Duodenal mucosa (tissue), 2 donors: ENCODE measurements around the gene KIR3DL1.
"Not testable (repeated sequence)": the region's sequence is repeated elsewhere in the genome, so short reads cannot be mapped to it uniquely, and the experiment has no call there.

Source experiments
- H3K27ac ChIP-seq: one replicate; pipeline ENCODE4 v1.7.0; 2013; ENCODE audit warnings: low read depth, low read length
- H3K27me3 ChIP-seq, 2 donors: one replicate each; pipeline ENCODE4 v1.7.0; 2013; ENCODE audit warnings: low read length in 2 of 2, control low read depth in 1 of 2; ENCODE audit not compliant: insufficient read depth in 2 of 2, control insufficient read depth in 1 of 2
- H3K36me3 ChIP-seq, 2 donors: one replicate each; pipeline ENCODE4 v1.7.0; 2013; ENCODE audit warnings: low read length in 2 of 2, control low read depth in 1 of 2; ENCODE audit not compliant: insufficient read depth in 2 of 2, control insufficient read depth in 1 of 2
- H3K4me1 ChIP-seq, 2 donors: one replicate each; pipeline ENCODE4 v1.7.0; 2013; ENCODE audit warnings: low read length in 2 of 2, control low read depth in 1 of 2; ENCODE audit not compliant: insufficient read depth in 2 of 2, control insufficient read depth in 1 of 2
- H3K4me3 ChIP-seq, 2 donors: one replicate each; pipeline ENCODE4 v1.7.0; 2013; ENCODE audit warnings: low read length in 2 of 2, low read depth in 1 of 2
- H3K9ac ChIP-seq, 2 donors: one replicate each; pipeline ENCODE4 v1.7.0; 2013; ENCODE audit warnings: low read length in 2 of 2, low read depth in 1 of 2
- H3K9me3 ChIP-seq, 2 donors: one replicate each; pipeline ENCODE4 v1.7.0; 2013; ENCODE audit warnings: low read length in 2 of 2, control low read depth in 1 of 2; ENCODE audit not compliant: control insufficient read depth in 1 of 2

Gene KIR3DL1

DNA sequence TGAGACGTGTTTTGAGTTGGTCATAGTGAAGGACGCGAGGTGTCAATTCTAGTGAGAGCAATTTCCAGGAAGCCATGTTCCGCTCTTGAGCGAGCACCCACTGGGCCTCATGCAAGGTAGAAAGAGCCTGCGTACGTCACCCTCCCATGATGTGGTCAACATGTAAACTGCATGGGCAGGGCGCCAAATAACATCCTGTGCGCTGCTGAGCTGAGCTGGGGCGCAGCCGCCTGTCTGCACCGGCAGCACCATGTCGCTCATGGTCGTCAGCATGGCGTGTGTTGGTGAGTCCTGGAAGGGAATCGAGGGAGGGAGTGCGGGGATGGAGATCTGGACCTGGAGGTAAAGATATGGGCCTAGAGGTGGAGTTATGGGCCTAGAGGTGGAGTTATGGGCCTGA lies at the start of gene KIR3DL1:
Gene KIR3DL1 (plus strand): TSS at position 218 of the 400 bp plus-strand sequence.
- not testable (repeated sequence) for H3K9me3 ChIP-seq, H3K4me3 ChIP-seq, H3K27ac ChIP-seq

DNA sequence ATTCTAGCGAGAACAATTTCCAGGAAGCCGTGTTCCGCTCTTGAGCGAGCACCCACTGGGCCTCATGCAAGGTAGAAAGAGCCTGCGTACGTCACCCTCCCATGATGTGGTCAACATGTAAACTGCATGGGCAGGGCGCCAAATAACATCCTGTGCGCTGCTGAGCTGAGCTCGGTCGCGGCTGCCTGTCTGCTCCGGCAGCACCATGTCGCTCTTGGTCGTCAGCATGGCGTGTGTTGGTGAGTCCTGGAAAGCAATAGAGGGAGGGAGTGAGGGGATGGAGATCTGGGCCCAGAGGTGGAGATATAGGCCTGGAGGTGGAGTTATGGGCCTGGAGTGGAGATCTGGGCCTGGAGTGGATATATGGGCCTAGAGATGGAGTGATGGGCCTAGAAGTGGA lies 46.6 kb upstream of the KIR3DL1 start, which contains the start of gene KIR2DL1:
Gene KIR2DL1 (plus strand): TSS at position 148 of the 400 bp plus-strand sequence. CDS start 58 bp downstream, at position 206.
- not testable (repeated sequence) for H3K27ac ChIP-seq, H3K36me3 ChIP-seq, H3K4me3 ChIP-seq, H3K9me3 ChIP-seq, H3K9ac ChIP-seq, H3K4me1 ChIP-seq, H3K27me3 ChIP-seq

More for the DNA sequence above, at the start of gene KIR3DL1:
- H3K36me3 ChIP-seq, H3K4me1 ChIP-seq, H3K9ac ChIP-seq, H3K27me3 ChIP-seq: not testable (repeated sequence)

DNA sequence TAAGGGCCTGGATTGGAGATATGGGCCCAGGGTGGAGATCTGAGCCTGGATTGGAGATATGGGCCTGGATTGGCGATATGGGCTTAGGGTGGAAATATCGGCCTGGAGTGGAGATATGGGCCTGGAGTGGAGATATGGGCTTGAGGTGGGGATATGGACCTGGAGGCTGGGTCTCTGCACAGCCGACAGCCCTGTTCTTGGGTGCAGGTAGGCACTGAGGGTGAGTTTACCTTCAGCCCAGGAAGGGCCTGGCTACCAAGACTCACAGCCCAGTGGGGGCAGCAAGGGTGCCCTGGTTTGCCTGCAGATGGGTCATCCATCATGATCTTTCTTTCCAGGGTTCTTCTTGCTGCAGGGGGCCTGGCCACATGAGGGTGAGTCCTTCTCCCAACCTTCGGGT lies 45.8 kb upstream of the KIR3DL1 start:
- H3K27me3 ChIP-seq, H3K9me3 ChIP-seq, H3K4me3 ChIP-seq, H3K27ac ChIP-seq, H3K36me3 ChIP-seq, H3K4me1 ChIP-seq, H3K9ac ChIP-seq: not testable (repeated sequence)

DNA sequence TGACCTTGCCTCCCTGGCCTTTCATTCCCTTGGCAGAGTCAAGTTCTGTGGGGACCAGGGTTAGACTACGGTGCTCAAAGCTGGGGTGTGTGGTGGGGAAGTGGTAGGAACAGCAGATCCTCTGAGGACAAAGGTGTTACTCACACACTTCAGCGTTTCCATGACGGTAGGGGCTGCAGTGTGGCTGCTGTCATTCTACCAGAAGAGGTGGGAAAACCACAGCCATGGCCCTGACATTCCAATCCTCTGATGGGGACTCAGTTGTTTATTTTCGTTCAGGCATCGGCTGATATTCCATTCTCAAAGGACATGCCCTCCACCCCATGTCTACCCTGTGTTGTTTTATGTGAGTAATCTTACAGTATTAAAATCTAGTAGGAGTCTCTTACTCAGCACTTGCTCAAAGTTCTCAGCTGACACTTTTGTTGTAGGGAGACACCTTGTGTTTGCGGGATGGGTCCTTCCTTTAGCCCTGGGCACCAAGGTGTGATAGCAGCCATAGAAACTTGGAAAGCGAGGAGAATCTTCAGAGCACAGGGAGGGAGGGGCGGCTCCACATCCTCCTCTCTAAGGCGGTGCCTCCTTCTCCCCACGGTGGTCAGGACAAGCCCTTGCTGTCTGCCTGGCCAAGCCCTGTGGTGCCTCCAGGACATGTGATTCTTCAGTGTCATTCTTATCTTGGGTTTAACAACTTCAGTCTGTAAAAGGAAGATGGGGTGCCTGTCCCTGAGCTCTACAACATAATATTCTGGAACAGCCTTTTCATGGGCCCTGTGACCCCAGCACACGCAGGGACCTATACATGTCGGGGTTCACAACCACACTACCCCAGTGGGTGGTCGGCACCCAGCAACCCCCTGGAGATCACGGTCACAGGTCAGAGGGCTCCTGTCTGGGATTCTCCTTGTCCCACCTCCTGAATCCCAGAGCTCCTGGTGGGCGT lies 45.0 kb upstream of the KIR3DL1 start:
- H3K27me3 ChIP-seq, H3K4me3 ChIP-seq, H3K4me1 ChIP-seq, H3K9ac ChIP-seq, H3K36me3 ChIP-seq, H3K9me3 ChIP-seq, H3K27ac ChIP-seq: not testable (repeated sequence)

DNA sequence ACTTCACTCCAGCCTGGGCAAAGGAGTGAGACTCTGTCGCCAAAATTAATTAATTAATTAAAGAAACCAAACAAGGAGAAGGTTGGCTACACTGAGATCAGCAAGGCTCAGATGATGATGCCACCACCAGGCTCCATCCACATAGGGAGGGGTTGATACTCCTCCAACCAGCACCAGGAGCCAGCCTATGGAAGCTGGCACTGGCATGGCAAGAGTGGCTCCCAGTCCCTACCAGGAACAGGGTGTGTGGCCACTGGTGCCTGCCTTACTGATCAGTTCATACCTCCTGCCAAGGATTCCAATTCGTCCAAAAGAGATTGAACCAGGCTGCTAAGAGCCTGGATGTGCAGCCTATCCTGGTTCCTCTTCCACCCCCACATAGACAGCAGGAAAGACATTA lies 43.6 kb upstream of the KIR3DL1 start:
- H3K9me3 ChIP-seq, H3K36me3 ChIP-seq, H3K27me3 ChIP-seq: not testable (repeated sequence)

DNA sequence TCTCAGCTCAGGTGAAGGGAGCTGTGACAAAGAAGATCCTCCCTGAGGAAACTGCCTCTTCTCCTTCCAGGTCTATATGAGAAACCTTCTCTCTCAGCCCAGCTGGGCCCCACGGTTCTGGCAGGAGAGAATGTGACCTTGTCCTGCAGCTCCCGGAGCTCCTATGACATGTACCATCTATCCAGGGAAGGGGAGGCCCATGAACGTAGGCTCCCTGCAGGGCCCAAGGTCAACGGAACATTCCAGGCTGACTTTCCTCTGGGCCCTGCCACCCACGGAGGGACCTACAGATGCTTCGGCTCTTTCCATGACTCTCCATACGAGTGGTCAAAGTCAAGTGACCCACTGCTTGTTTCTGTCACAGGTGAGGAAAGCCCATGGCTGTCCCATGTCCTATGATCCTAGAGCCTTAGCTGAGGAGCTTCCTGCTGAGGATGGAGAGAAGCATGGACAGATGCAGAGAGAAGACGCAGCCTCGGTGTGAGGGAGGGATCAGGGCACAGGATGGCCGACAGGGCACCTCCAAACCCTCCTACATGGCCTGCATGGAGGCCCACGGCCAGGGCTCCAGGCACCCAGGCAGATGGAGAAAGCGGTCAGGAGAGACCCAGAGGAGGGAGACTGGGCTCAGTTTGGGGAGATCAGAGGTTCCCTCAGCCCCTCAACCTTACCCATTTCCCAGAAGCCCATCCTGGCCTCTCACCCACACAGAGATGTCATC lies 41.0 kb upstream of the KIR3DL1 start:
- H3K9ac ChIP-seq, H3K27me3 ChIP-seq, H3K27ac ChIP-seq, H3K4me3 ChIP-seq, H3K9me3 ChIP-seq, H3K4me1 ChIP-seq, H3K36me3 ChIP-seq: not testable (repeated sequence)

More for the DNA sequence above, 43.6 kb upstream of the KIR3DL1 start:
- H3K4me3 ChIP-seq, H3K4me1 ChIP-seq, H3K9ac ChIP-seq, H3K27ac ChIP-seq: not testable (repeated sequence)

DNA sequence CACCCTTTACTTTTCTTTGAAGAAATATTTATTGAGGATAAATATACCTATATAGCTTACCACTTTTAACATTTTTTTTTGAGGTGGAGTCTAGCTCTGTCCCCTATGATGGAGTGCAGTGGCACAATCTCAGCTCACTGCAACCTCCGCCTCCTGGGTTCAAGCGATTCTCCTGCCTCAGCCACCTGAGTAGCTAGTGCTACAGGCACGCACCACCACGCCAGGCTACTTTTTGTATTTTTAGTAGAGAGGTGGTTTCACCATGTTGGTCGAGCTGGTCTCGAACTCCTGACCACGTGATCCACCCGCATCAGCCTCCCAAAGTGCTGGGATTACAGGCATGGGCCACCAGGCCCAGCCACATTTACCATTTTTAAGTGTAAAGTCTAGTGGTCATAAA lies 40.4 kb upstream of the KIR3DL1 start:
- not testable (repeated sequence) for H3K27ac ChIP-seq, H3K9ac ChIP-seq, H3K27me3 ChIP-seq, H3K9me3 ChIP-seq, H3K4me3 ChIP-seq, H3K36me3 ChIP-seq, H3K4me1 ChIP-seq

DNA sequence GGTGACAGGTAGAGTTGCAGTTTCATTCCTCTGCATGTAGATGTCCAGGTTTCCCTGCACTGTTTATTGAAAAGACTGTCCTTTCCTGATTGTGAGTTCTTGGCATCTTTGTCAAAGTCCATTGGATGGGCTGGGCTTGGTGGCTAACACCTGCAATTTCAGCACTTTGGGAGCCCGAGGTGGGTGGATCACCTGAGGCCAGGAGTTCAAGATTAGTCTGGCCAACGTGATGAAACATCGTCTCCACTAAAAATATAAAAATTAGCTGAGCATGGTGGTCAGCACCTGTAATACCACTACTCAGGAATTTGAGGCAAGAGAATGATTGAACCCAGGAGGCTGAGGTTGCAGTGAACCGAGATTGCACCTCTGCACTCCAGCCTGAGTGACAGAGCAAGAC lies 38.4 kb upstream of the KIR3DL1 start:
- not testable (repeated sequence) for H3K4me3 ChIP-seq, H3K27me3 ChIP-seq, H3K9ac ChIP-seq, H3K4me1 ChIP-seq, H3K27ac ChIP-seq, H3K9me3 ChIP-seq, H3K36me3 ChIP-seq

DNA sequence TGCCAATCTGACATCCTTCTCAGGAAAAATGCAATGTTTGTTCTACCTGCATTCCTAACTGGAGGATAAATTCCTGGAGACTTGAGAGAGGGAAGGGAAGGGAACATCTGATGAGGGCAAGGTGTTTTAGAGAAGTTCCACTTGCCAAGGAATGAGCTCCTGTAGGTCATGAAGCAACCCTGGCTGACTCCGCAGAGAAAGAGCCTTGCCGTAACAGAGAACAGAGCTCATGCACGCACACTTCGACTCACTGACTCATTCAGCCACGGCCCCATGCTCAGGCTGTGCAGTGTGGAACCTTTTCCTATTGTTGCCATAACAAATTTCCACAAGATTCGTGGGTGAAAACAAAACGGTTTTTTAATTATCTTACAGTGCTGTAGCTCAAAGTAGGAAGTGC lies 37.4 kb upstream of the KIR3DL1 start:
- H3K4me1 ChIP-seq, H3K27me3 ChIP-seq, H3K27ac ChIP-seq, H3K9me3 ChIP-seq, H3K36me3 ChIP-seq, H3K4me3 ChIP-seq, H3K9ac ChIP-seq: not testable (repeated sequence)

DNA sequence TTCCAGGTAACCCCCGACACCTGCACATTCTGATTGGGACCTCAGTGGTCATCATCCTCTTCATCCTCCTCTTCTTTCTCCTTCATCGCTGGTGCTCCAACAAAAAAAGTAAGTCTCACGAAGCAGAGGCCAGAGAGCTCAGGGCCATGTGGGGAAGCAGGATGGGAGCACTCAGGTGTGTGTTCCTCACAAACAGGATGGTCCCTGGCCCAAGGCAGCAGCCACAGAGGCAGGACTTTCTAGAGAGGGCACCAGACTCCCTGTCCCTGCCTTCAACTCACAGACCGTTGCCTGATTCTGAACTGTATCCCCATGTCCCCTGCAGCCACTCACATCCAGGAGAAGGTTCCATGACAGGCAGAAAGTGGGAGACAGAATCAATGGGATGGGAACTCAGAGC lies 33.4 kb upstream of the KIR3DL1 start:
- not testable (repeated sequence) for H3K27me3 ChIP-seq, H3K4me1 ChIP-seq, H3K27ac ChIP-seq, H3K4me3 ChIP-seq, H3K9ac ChIP-seq, H3K9me3 ChIP-seq, H3K36me3 ChIP-seq
